GM23248 (cell line): ENCODE measurements around the gene CRB2. TPM values are rescaled to one million over a fixed set of nuclear protein-coding genes. Genes with fewer than 3 reads are reported as not detected.

Experiments
- DNase-seq: peaks from one replicate; pipeline ENCODE4 v3.0.0-alpha.2; 2015
- H2AFZ ChIP-seq: fragments of 200-600 bp; sonication (generic); 2 replicates; pipeline ENCODE4 v1.6.1; 2016; ENCODE audit warnings: antibody characterized with exemption
- H3F3A ChIP-seq: fragments of 200-600 bp; sonication (generic); 2 replicates; pipeline ENCODE4 v1.6.1; 2016; ENCODE audit warnings: mild to moderate bottlenecking, antibody characterized with exemption, mixed run types; ENCODE audit not compliant: insufficient read depth
- H3K27ac ChIP-seq: fragments of 200-600 bp; sonication (generic); 2 replicates; pipeline ENCODE4 v1.5.1; 2016; ENCODE audit warnings: mild to moderate bottlenecking
- H3K27me3 ChIP-seq: fragments of 200-600 bp; sonication (generic); replicated peaks from 2 replicates; pipeline ENCODE4 v1.6.1; 2016; ENCODE audit warnings: mild to moderate bottlenecking; ENCODE audit not compliant: insufficient read depth
- H3K36me3 ChIP-seq: fragments of 200-600 bp; sonication (generic); 2 replicates; pipeline ENCODE4 v1.6.1; 2016; ENCODE audit warnings: low read depth, mild to moderate bottlenecking
- H3K4me1 ChIP-seq: fragments of 200-600 bp; sonication (generic); 2 replicates; pipeline ENCODE4 v1.6.1; 2016; ENCODE audit warnings: mild to moderate bottlenecking; ENCODE audit not compliant: insufficient read depth
- H3K4me2 ChIP-seq: fragments of 200-600 bp; sonication (generic); one replicate; pipeline ENCODE4 v1.6.1; 2016; ENCODE audit warnings: mild to moderate bottlenecking; ENCODE audit not compliant: unreplicated experiment
- H3K4me3 ChIP-seq: fragments of 200-600 bp; sonication (generic); 2 replicates; pipeline ENCODE4 v1.5.1; 2016; ENCODE audit warnings: mild to moderate bottlenecking
- H3K79me2 ChIP-seq: fragments of 200-600 bp; sonication (generic); 2 replicates; pipeline ENCODE4 v1.6.1; 2016; ENCODE audit warnings: mild to moderate bottlenecking; ENCODE audit not compliant: insufficient read depth
- H3K9ac ChIP-seq: fragments of 200-600 bp; sonication (generic); 2 replicates; pipeline ENCODE4 v1.6.1; 2016; ENCODE audit warnings: mild to moderate bottlenecking
- H3K9me2 ChIP-seq: fragments of 200-600 bp; sonication (generic); 2 replicates; pipeline ENCODE4 v1.6.1; 2016; ENCODE audit warnings: mixed run types, mild to moderate bottlenecking, moderate library complexity; ENCODE audit not compliant: insufficient read depth
- H3K9me3 ChIP-seq: fragments of 200-600 bp; sonication (generic); one replicate; pipeline ENCODE4 v1.6.1; 2017; ENCODE audit warnings: low read depth
- H4K20me1 ChIP-seq: fragments of 200-600 bp; sonication (generic); 2 replicates; pipeline ENCODE4 v1.6.0; 2016; ENCODE audit not compliant: insufficient read depth
- EZH2 ChIP-seq: fragments of 200-600 bp; sonication (generic); IDR thresholded peaks from 2 replicates; pipeline ENCODE4 v1.6.1; 2018; ENCODE audit warnings: antibody characterized with exemption, mild to moderate bottlenecking; ENCODE audit not compliant: insufficient read depth, poor library complexity, severe bottlenecking
- EZH2phosphoT487 ChIP-seq: fragments of 200-600 bp; sonication (generic); IDR thresholded peaks from 2 replicates; pipeline ENCODE4 v1.6.1; 2018; ENCODE audit warnings: antibody characterized with exemption, moderate library complexity, mild to moderate bottlenecking, low read depth; ENCODE audit not compliant: insufficient read depth
- WGBS, 2 experiments: methylation state at CpG; one replicate each; pipeline ENCODE4 v1.1.6; 2015 to 2017; ENCODE audit warnings: low lambda C conversion rate in 2 of 2, low coverage in 1 of 2; ENCODE audit errors: missing lambda C conversion rate in 2 of 2; 5-methylcytosine and 5-hydroxymethylcytosine counted together
- in situ Hi-C: fragments of 300-500 bp; cut with MboI; formaldehyde crosslinking; loops from 2 replicates; pipeline ENCODE4 v1.15.0; 2020
- polyA plus RNA-seq: library from polyadenylated mRNA; unstranded; fragments of >200 nt; fragmentation: Nextera tagmentation; extraction: Ambion mirVana; gene quantifications from 2 replicates; pipeline ENCODE4 v1.2.1, GENCODE V29; 2016
- total RNA-seq: library from RNA; depleted of rRNA; stranded (reverse); fragments of >200 nt; shearing (Covaris generic); gene quantifications from 2 replicates; pipeline ENCODE4 v1.2.3, GENCODE V29; 2014

Gene CRB2
- total and polyA plus RNA-seq, 2 experiments from 2014 or later: not detected

- DNase-seq: peak; percentile 81
- Histone ChIP-seq H3K9ac (no peak overlapping the region), H3F3A (no peaks in the 10 kb centered on the region), H3K4me3 (no peak overlapping the region), H3K9me2 (no peaks in the 10 kb centered on the region), H3K79me2 (no peaks in the 10 kb centered on the region), H3K27ac (no peak overlapping the region), H2AFZ (peak overlapping the region; percentile 75), H3K36me3 (no peaks in the 10 kb centered on the region), H3K4me2 (no peak overlapping the region), H3K9me3 (no peaks in the 10 kb centered on the region), H3K27me3 (no peaks in the 10 kb centered on the region), H3K4me1 (peaks cover 10% of the 10 kb centered on the region), H4K20me1 (no peaks in the 10 kb centered on the region)
- TF ChIP-seq EZH2 (no peak), EZH2phosphoT487 (no peak)
- WGBS, 2 experiments: 45 to 48% methylated on average over 12 to 13 of the region's 13 CpGs
- in situ Hi-C loops: no loop called here
Observed at GRCh38 chr9:123343443-123344191, 12.4 kb upstream of the CRB2 start.

DNA sequence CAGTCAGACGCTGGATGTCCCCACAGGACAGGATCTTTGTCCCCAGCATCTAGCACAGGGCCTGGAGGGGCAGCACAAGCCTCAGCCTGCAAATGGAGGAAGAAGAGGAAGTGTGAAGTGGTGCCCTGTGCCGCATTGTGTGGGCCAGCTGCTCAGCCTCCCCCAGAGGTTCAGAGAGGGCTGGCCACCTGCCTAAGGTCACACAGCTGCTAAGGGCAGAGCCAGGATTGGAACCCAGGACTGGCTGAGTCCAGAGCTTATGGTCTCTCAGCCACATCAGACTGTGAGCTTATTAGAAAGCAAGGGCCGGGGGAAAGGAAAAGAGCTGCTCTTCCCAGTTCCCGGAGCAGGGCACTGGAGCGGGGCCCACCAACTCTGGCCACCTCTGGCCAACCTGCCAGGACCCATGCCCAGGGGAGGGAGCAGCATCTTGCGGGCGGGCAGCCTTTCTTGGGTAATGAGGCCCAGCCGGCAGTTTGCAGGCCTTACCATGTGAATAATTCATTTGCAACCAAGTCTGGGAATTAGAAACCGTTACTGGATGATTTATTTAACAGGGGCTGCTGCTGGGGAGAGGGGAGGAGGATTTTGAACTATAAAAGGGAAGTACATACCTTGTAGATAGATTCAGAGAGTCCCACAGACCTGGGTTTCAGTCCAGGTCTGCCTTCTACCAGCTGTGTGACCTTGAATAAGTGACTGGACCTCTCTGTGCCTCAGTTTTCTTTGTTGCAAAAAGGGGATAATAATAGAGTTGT, 11.6 kb upstream of the CRB2 start:
- H3K4me1 ChIP-seq: peaks cover 10% of the 10 kb centered on the region
- no peaks in the 10 kb centered on the region for H3K27me3 ChIP-seq
- H3K9me3 ChIP-seq: no peaks in the 10 kb centered on the region
- no peak for DNase-seq
- in situ Hi-C loops: no loop called here
- no peaks in the 10 kb centered on the region for H3F3A ChIP-seq
- TF ChIP-seq EZH2phosphoT487 (no peak), EZH2 (no peak)
- no peaks in the 10 kb centered on the region for H3K79me2 ChIP-seq
- no peak overlapping the region for H2AFZ ChIP-seq
- H3K9me2 ChIP-seq: no peaks in the 10 kb centered on the region
- no peak overlapping the region for H3K4me2 ChIP-seq
- H3K4me3 ChIP-seq: no peak overlapping the region
- H3K27ac ChIP-seq: no peak overlapping the region
- no peak overlapping the region for H3K9ac ChIP-seq
- H3K36me3 ChIP-seq: no peaks in the 10 kb centered on the region
- 92 to 95% methylated on average over 8 to 9 of the region's 9 CpGs for WGBS, 2 experiments
- H4K20me1 ChIP-seq: no peaks in the 10 kb centered on the region

DNA sequence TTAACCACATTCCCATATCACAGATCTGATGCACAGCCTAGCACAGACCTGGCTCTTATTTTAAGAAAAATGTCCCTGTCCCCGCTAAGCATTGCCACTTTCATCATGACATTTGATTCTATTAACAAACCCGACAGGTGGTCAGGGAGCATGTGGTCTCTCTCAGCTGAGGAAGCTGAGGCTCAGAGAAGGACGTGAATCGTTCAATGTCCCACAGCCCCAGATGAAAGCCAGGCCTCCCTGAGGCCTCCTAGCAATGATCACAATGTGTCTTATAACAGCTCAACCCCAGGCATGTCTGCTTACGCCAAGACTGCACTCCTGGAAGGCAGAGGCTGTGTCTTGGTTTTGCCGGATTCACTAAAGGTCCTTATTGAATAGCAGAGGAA, 10.4 kb upstream of the CRB2 start:
- WGBS, 2 experiments: 54 to 65% methylated on average over 6 of the region's 6 CpGs
- no peak for DNase-seq
- H3K36me3 ChIP-seq: no peaks in the 10 kb centered on the region
- H3K4me2 ChIP-seq: no peak overlapping the region
- H3K4me3 ChIP-seq: no peak overlapping the region
- H3K27me3 ChIP-seq: 0 out of 2 replicates have a peak, but pooled peaks cover 4% of the 10 kb centered on the region
- H3K4me1 ChIP-seq: peaks cover 10% of the 10 kb centered on the region
- no peaks in the 10 kb centered on the region for H3K79me2 ChIP-seq
- no peak overlapping the region for H2AFZ ChIP-seq
- H3K9me3 ChIP-seq: no peaks in the 10 kb centered on the region
- no peak for TF ChIP-seq EZH2phosphoT487
- no peak for TF ChIP-seq EZH2
- no peaks in the 10 kb centered on the region for H3F3A ChIP-seq
- H3K9me2 ChIP-seq: no peaks in the 10 kb centered on the region
- no peaks in the 10 kb centered on the region for H4K20me1 ChIP-seq
- no peak overlapping the region for H3K27ac ChIP-seq
- in situ Hi-C loops: loop anchor here (5.0 kb wide), 1 partner anchor 263 kb away; no protein-coding TSS in a partner anchor
- H3K9ac ChIP-seq: no peak overlapping the region

DNA sequence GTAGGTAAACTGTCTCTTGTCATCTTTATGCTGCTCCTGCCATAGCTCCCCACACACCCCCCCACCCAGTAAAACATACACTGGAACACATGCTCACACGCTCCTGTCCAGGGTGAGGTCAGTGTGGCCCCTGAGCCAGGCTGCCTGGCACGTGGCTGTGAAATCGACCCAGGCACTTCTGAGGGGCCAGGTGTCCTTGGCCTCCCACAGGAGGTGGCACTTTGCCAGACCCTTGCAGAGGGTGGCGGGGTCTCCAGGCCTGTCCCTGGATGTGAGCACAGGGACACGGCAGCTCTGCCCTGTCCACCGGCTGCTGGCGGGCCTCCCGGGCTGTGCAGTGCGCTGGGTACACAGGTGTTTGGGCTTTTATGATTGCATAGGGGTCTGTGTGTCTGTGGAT, 10.0 kb upstream of the CRB2 start:
- H3K9me2 ChIP-seq: no peaks in the 10 kb centered on the region
- in situ Hi-C loops: loop anchor here (5.0 kb wide), 1 partner anchor 264 kb away; no protein-coding TSS in a partner anchor
- WGBS, 2 experiments: 73 to 79% methylated on average over 9 of the region's 9 CpGs

More for the DNA sequence above, 10.0 kb upstream of the CRB2 start:
- H3K27ac ChIP-seq: no peak overlapping the region
- H3K9ac ChIP-seq: no peak overlapping the region
- no peak overlapping the region for H3K4me3 ChIP-seq
- no peaks in the 10 kb centered on the region for H3K36me3 ChIP-seq
- no peak for DNase-seq
- H3K4me1 ChIP-seq: peaks cover 10% of the 10 kb centered on the region
- no peaks in the 10 kb centered on the region for H3F3A ChIP-seq
- no peaks in the 10 kb centered on the region for H3K79me2 ChIP-seq
- no peak for TF ChIP-seq EZH2
- TF ChIP-seq EZH2phosphoT487: no peak
- H3K9me3 ChIP-seq: no peaks in the 10 kb centered on the region
- no peak overlapping the region for H2AFZ ChIP-seq
- H3K27me3 ChIP-seq: 0 out of 2 replicates have a peak, but pooled peaks cover 5% of the 10 kb centered on the region
- H3K4me2 ChIP-seq: no peak overlapping the region
- no peaks in the 10 kb centered on the region for H4K20me1 ChIP-seq
